GM18873 (cell line): ENCODE results near the gene GBP6.
"Not testable (repeated sequence)": the region's sequence is repeated elsewhere in the genome, so short reads cannot be mapped to it uniquely, and the experiment has no call there.

Experiments
- ATAC-seq: cut with Tn5 transposase; IDR thresholded peaks from one replicate; pipeline ENCODE4 v1.9.1; 2021; ENCODE audit warnings: mild to moderate bottlenecking, moderate library complexity, moderate number of reproducible peaks; ENCODE audit not compliant: unreplicated experiment, low FRiP score

GBP6 gene

GRCh38 chr1:89364954-89365550 is 1.2 kb downstream of the GBP6 start:
- ATAC-seq, result no peak

- ATAC-seq, result no peak
Measured at GRCh38 chr1:89367221-89367620, 3.4 kb downstream of the GBP6 start.

DNA sequence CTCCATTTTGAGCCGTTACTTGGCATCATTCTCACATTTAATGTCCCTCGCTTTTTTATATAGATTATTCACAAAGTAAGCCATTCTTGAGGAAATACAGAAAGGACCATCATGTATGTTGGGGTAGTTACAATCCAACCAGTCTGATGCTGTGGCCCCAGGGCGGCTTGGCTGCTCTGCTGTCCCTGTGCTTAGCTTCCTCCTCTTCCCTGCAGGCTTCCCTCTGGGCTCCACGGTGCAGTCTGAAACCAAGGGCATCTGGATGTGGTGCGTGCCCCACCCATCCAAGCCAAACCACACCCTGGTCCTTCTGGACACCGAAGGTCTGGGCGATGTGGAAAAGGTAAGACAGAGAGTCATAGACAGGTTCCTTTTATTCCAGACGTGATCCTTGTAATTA is 5.5 kb downstream of the GBP6 start:
- no peak for ATAC-seq

DNA sequence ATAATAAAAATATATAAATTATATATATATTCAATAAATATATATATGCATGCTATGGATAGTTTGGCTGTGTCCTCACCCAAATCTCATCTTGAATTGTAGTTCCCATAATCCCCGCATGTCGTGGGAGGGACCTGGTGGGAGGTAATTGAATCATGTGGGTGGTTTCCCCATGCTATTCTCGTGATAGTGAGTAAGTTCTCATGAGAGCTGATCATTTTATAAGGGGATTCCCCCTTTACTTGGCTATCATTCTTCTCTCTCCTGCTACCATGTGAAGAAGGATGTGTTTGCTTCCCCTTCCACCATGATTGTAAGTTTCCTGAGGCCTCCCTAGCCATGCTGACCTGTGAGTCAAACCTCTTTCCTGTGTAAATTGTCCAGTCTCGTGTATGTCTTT is 10.0 kb downstream of the GBP6 start:
- not testable (repeated sequence) for ATAC-seq

DNA sequence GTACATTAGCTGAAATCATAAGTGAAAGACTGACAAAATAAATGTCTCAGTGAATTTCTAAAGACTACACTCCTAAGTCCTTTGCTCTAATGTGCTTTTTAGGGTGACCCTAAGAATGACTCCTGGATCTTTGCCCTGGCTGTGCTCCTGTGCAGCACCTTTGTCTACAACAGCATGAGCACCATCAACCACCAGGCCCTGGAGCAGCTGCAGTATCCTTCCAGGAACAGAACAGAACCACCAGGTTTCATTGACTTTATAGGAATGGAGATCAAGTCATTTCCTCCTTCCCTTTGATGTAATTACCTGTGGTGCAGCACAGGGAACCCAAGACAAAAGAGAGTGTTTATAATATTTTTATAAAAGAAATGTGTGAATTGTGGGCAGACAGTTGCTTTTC is 14.1 kb downstream of the GBP6 start:
- ATAC-seq, result no peak

DNA sequence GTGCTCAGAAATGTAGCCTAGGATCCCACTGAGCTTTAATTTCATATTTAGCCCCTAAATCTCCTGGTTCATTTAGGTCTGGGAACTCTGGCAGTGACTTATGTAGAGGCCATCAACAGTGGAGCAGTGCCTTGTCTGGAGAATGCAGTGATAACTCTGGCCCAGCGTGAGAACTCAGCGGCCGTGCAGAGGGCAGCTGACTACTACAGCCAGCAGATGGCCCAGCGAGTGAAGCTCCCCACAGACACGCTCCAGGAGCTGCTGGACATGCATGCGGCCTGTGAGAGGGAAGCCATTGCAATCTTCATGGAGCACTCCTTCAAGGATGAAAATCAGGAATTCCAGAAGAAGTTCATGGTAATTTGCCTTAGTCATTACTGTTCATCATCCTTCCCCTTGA is 17.8 kb downstream of the GBP6 start:
- ATAC-seq, result no peak

DNA sequence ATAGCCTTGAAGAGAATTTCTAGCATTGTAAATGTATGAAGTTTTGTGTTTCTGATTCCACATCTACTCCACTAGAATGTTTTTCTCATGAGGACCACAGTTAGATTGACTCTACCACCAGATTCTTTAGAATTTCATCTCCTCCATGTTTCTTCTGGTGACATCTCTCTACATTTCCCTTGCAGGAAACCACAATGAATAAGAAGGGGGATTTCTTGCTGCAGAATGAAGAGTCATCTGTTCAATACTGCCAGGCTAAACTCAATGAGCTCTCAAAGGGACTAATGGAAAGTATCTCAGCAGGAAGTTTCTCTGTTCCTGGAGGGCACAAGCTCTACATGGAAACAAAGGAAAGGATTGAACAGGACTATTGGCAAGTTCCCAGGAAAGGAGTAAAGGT is 18.6 kb downstream of the GBP6 start:
- ATAC-seq, result no peak

- ATAC-seq, result no peak
Measured at GRCh38 chr1:89383185-89383584, 19.3 kb downstream of the GBP6 start.

DNA sequence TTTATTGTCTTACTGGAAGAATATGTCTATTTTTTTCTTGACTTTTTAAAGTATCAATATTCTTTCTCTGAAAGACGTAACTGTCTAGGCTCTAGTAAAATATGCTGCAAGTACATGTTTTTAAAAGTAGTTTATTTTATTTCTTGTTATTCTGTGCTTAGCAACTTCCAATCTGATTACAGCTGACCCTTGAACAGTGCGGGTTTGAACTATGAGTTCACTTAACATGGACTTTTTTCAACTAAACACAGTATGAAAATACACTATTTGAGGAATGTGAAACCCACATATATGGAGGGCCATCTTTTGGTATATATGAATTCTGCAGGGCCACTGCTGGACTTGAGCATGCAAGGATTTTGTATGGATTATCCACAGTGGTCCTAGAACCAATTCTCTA is 26.8 kb downstream of the GBP6 start:
- ATAC-seq, result no peak

DNA sequence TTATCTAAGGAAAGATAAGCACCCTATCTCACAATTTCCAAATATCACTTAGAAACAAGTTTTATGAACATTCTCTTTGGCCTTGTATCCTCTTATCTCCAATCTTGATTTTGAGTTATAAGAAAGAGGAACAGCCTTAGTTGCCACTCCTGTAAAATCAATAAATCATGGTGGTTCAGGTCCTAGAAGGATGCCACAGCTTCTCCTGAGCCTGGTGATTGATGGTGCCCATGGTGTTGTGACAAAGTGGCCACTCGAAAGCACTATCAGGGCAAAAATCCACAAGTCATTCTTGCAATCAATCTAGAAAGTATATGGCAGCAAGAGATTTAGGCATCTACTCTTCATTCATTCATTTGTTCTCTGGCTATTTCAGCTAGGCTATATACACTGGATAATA is 27.8 kb downstream of the GBP6 start:
- ATAC-seq, result no peak

DNA sequence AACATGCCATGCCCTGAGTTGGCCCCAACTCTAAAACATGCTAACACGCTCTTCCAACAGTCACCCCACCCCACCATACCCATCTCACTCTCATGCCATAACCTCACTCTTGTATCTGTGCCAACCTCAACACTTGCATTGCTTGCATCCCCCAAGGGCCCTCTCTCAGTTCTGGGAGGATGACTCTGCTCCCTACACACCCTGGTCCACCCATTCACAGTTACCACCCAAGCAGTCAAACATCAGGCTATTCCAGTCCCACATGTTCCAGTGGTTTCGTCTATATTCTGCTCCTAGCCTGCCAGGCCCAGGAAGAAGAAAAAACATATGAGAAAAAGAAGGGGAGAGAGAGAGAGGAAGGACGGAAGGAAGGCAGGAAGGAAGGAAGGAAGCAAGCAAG is 31.0 kb downstream of the GBP6 start:
- ATAC-seq, result no peak

DNA sequence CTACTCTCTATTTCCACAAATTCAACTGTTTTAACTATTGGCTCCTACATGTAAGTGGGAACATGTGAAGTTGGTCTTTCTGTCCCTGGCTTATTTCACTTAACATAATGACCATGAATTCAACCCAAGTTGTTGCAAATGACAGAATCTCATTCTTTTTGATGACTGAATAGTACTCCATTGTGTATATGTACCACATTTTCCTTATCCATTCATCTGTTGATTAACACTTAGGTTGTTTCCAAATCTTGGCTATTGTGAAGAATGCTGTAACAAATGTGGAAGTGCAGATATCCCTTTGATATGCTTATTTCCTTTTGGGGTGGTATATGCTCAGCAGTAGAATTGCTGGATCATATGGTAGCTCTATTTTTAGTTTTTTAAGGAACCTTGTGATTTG is 33.0 kb downstream of the GBP6 start:
- no peak for ATAC-seq

DNA sequence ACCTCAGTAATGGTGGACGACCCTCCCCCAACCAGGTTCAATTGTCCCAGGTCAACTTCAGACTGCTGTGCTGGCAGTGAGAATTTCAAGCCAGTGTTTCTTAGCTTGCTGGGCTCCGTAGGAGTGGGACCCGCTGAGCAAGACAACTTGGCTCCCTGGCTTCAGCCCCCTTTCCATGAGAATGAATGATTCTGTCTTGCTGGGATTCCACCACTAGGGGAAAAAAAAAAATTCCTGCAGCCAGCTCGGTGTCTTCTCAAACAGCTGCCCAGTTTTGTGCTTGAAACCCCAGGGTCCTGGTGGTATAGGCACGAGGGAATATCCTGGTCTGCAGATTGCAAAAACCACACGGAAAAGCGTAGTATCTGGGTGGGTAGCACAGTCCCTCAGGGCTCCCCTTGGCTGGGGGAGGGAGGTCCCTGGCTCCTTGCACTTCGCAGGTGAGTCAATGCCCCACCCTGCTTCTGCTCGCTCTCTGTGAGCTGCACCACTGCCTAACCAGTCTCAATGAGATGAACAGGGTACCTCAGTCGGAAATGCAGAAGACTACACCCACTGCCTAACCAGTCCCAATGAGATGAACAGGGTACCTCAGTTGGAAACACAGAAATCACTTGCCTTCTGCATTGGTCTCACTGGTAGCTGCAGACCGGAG is 41.5 kb downstream of the GBP6 start:
- ATAC-seq, result no peak

DNA sequence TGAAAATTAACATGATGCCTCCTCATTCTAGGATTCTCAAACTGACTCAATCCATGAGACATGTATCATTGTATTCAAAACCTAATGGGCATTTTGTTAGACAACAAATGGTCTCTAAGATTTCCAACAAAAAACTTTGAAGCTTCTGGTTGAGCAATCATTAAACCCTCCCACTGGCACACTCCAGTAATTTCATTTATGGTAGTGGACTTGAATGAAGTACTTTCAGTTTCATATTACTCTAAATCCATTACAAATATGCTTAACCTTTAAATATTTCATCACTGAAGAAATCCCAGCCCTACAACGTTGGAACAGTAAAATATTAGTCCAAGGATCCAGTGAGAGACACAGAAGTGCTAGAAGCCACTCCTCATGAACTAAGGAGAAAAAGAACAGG is 43.5 kb downstream of the GBP6 start:
- ATAC-seq, result no peak

GRCh38 chr1:89407768-89408167 is 43.9 kb downstream of the GBP6 start:
- ATAC-seq, result not testable (repeated sequence)

GRCh38 chr1:89425056-89425455 is 61.2 kb downstream of the GBP6 start:
- ATAC-seq, result no peak

- no peak for ATAC-seq
Measured at GRCh38 chr1:89429062-89429461, 65.2 kb downstream of the GBP6 start.

DNA sequence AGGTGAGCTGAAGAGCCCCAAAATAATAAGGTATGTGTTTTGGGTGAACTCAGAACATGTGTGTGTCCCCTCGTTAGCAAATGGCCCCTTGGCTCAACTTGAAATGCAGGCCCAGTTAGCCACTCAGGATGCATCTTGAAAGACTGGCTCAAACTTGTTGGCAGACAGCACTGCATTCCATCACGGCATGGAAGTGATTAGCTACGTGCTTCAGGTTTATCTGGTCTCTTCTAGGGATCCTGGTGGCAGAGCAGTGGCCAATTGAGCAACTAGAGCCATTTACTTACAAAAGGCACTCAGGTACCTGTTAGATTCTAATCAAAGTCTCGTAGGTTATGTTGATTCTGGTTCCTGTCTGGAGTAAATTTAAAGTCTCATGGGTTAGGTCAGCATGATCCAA is 65.8 kb downstream of the GBP6 start:
- not testable (repeated sequence) for ATAC-seq

DNA sequence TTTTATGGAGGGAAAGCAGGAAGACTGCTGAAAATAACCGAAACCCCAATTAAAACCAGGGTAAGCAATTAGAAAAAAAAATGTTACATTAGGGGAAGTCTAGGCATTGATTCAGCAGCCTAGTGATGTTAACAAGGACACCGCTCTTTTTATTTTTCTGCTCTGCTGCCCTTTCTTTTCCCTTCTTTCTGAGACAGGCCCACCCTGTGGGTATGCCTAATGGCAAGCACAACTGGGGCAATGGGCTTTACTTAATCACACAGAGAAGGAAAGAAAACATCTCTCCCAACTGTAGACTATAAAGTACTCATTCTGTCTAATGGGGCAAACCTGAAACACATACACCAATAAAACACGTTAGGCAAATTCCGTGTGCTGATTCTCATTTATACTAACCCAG is 69.6 kb downstream of the GBP6 start:
- no peak for ATAC-seq

GRCh38 chr1:89434058-89434780 is 70.4 kb downstream of the GBP6 start:
- not testable (repeated sequence) for ATAC-seq
